HCT116 (cell line): ENCODE data around the gene CCR7. TPM values are rescaled to one million over a fixed set of nuclear protein-coding genes. Genes with fewer than 3 reads are reported as not detected.
A peak's percentile ranks its signal among the peaks of the same experiment; 100 is the strongest.

Experiments used
- ATAC-seq: fragments of 200-7000 bp; cut with Tn5 transposase; 2 replicates; pipeline ENCODE4 v1.9.1; 2020; ENCODE audit warnings: mild to moderate bottlenecking, moderate library complexity
- BruUV-seq: library from RNA; stranded (reverse); fragments of 400-500 nt; replicated peaks from 2 replicates; lab custom pipeline; 2021; lab: Mats Ljungman, UMichigan
- CTCF ChIA-PET: fragments of 300-600 bp; sonication (Branson Sonifier 250); formaldehyde crosslinking; loops from one replicate; lab custom pipeline; 2021; ENCODE audit warnings: antibody characterized with exemption; lab: Charles Lee
- POLR2A ChIA-PET: fragments of 300-600, 350-600 bp; sonication (Branson Sonifier 250); formaldehyde crosslinking; loops from one replicate; lab custom pipeline; 2021; ENCODE audit warnings: antibody characterized with exemption; lab: Charles Lee
- RAD21 ChIA-PET, 2 experiments: fragments of 300-600 bp; sonication (Branson Sonifier 250); formaldehyde crosslinking; loops; one replicate each; lab custom pipeline; 2023; ENCODE audit warnings: low total read pairs in 2 of 2; ENCODE audit not compliant: uncharacterized antibody in 2 of 2, unreplicated experiment in 2 of 2, low non-redundant PET in 1 of 2; lab: Charles Lee
- DNase-seq: peaks from one replicate; pipeline ENCODE4 v3.0.0-alpha.2; 2010; ENCODE audit warnings: low read depth, low spot score
- H2AFZ ChIP-seq: fragments of 200-600 bp; shearing (Covaris generic), sonication (generic); 2 replicates; pipeline ENCODE4 v1.6.1; 2017; ENCODE audit warnings: low read depth, mixed run types, mixed read lengths, antibody characterized with exemption, low read length; ENCODE audit not compliant: poor library complexity, severe bottlenecking
- H3K27ac ChIP-seq: 2 replicates; pipeline ENCODE4 v1.5.1; 2012; ENCODE audit warnings: low read depth, low read length
- H3K27me3 ChIP-seq: fragments of 200-600 bp; sonication (generic); 2 replicates; pipeline ENCODE4 v1.6.1; 2016; ENCODE audit warnings: mixed run types, low read length, mixed read lengths; ENCODE audit not compliant: insufficient read depth
- H3K36me3 ChIP-seq, 2 experiments: fragments of 200-500 bp in 1 of 2; fragments of 200-600 bp in 1 of 2; sonication (Bioruptor generic) in 1 of 2; sonication (generic) in 1 of 2; 2 replicates each; pipeline versions ENCODE4 v1.5.1 to v1.6.1; 2014 to 2016; ENCODE audit warnings: low read length in 2 of 2, inconsistent platforms in 1 of 2, mixed read lengths in 1 of 2, mixed run types in 1 of 2; ENCODE audit not compliant: insufficient read depth in 2 of 2, control insufficient read depth in 1 of 2
- H3K4me1 ChIP-seq, 2 experiments: fragments of 200-600 bp in 1 of 2; sonication (generic) in 1 of 2; 2 replicates each; pipeline versions ENCODE4 v1.5.1 to v1.6.1; 2012 to 2017; ENCODE audit warnings: low read length in 2 of 2, inconsistent platforms in 1 of 2, mild to moderate bottlenecking in 1 of 2, mixed read lengths in 1 of 2, mixed run types in 1 of 2, moderate library complexity in 1 of 2; ENCODE audit not compliant: insufficient read depth in 2 of 2, control insufficient read depth in 1 of 2
- H3K4me2 ChIP-seq: fragments of 200-600 bp; sonication (generic); 2 replicates; pipeline ENCODE4 v1.6.1; 2017; ENCODE audit warnings: mixed run types, low read length, mixed read lengths
- H3K4me3 ChIP-seq, 2 experiments: fragments of 200-600 bp in 1 of 2; sonication (generic) in 1 of 2; replicated peaks in 1 of 2; 2 replicates each; pipeline ENCODE4 v1.5.1; 2011 to 2016; ENCODE audit warnings: low read length in 2 of 2, control low read depth in 1 of 2, low read depth in 1 of 2, mild to moderate bottlenecking in 1 of 2, mixed read lengths in 1 of 2, mixed run types in 1 of 2
- H3K79me2 ChIP-seq: fragments of 200-600 bp; sonication (generic); 2 replicates; pipeline ENCODE4 v1.6.1; 2017; ENCODE audit warnings: mild to moderate bottlenecking, mixed run types, low read length, moderate library complexity, mixed read lengths; ENCODE audit not compliant: insufficient read depth
- H3K9ac ChIP-seq: fragments of 200-600 bp; sonication (generic); 2 replicates; pipeline ENCODE4 v1.6.1; 2016; ENCODE audit warnings: low read length, mixed read lengths
- H3K9me2 ChIP-seq: fragments of 200-600 bp; sonication (generic), shearing (Covaris generic); 2 replicates; pipeline ENCODE4 v1.6.1; 2017; ENCODE audit warnings: mixed run types, mild to moderate bottlenecking, moderate library complexity; ENCODE audit not compliant: insufficient read depth
- H3K9me3 ChIP-seq, 2 experiments: fragments of 200-500 bp in 1 of 2; fragments of 200-600 bp in 1 of 2; sonication (Bioruptor generic) in 1 of 2; sonication (generic) in 1 of 2; 2 replicates each; pipeline ENCODE4 v1.6.1; 2014 to 2017; ENCODE audit warnings: low read length in 2 of 2, mixed read lengths in 2 of 2, inconsistent platforms in 1 of 2, low read depth in 1 of 2, mild to moderate bottlenecking in 1 of 2, mixed run types in 1 of 2, moderate library complexity in 1 of 2; ENCODE audit not compliant: control insufficient read depth in 1 of 2, insufficient read depth in 1 of 2
- H4K20me1 ChIP-seq: fragments of 200-600 bp; sonication (generic), shearing (Covaris generic); 2 replicates; pipeline ENCODE4 v1.6.1; 2017; ENCODE audit warnings: mixed run types, mild to moderate bottlenecking, moderate library complexity; ENCODE audit not compliant: insufficient read depth
- CBX3 ChIP-seq: IDR thresholded peaks from 2 replicates; pipeline ENCODE4 v1.6.1; 2012; ENCODE audit warnings: low read depth
- CTCF ChIP-seq, 3 experiments: fragments of 200-600 bp in 1 of 3; sonication (generic) in 1 of 3; IDR thresholded peaks in 2 of 3; conservative IDR thresholded peaks in 1 of 3; 2 replicates each; pipeline ENCODE4 v1.5.1; 2012 to 2017; ENCODE audit warnings: low read depth in 2 of 3, low read length in 2 of 3, antibody characterized with exemption in 1 of 3, borderline replicate concordance in 1 of 3, control low read depth in 1 of 3, mild to moderate bottlenecking in 1 of 3, mixed read lengths in 1 of 3, mixed run types in 1 of 3, moderate library complexity in 1 of 3; ENCODE audit not compliant: insufficient read depth in 1 of 3
- ELF1 ChIP-seq: IDR thresholded peaks from 2 replicates; pipeline ENCODE4 v1.6.1; 2012; ENCODE audit warnings: low read depth, borderline replicate concordance
- POLR2A ChIP-seq: IDR thresholded peaks from 2 replicates; pipeline ENCODE4 v1.7.0; 2011; ENCODE audit warnings: borderline replicate concordance; ENCODE audit not compliant: insufficient read depth, insufficient read length; ENCODE audit errors: extremely low read depth
- SIN3A ChIP-seq: IDR thresholded peaks from 2 replicates; pipeline ENCODE4 v1.6.1; 2012; ENCODE audit warnings: low read depth
- intact Hi-C: fragments of 100-400 bp; cut with micrococcal nuclease; formaldehyde crosslinking; loops from 2 replicates; pipeline ENCODE4 v1.10.0; 2022
- total RNA-seq: library from RNA; stranded (reverse); gene quantifications from one replicate; pipeline ENCODE4 v1.2.1, GENCODE V29; 2021; ENCODE audit not compliant: unreplicated experiment

The CCR7 gene
- total RNA-seq, 1 experiment from 2014 or later = 0.69 TPM

GRCh38 chr17:40531051-40531991, 34.0 kb downstream of the CCR7 start (continued):
- TF ChIP-seq CTCF (IDR thresholded peaks at IDR 0.05 in 2 of 3, conservative IDR thresholded peaks at IDR 0.05 in 1 of 3; ENCODE audit: borderline replicate concordance in 1 of 3, insufficient read depth in 1 of 3, low read depth in 2 of 3, low read length in 2 of 3) (no peak), ELF1 (no peak)

- no peak for DNase-seq
- no peak overlapping the region for H3K4me3 ChIP-seq
- H3K79me2 ChIP-seq = no peaks in the 10 kb centered on the region
- ChIA-PET RAD21 (interaction anchor here in 1 of 2 experiments (0.9 kb wide), 1 partner anchor 89 kb away, joined by 4 read pairs; no protein-coding TSS in a partner anchor), POLR2A (interaction anchor here (1.0 kb wide), 2 partner anchors 29 to 33 kb away, joined by 3 to 5 read pairs; partner anchors contain the start of gene TNS4), CTCF (no interaction called here)
- intact Hi-C loops = loop anchor here (5.0 kb wide), 1 partner anchor 228 kb away; no protein-coding TSS in a partner anchor
- H3K4me1 ChIP-seq = peaks cover 10 to 42% of the 10 kb centered on the region in 2 experiments; a peak in 3 of 4 replicates
- TF ChIP-seq SIN3A (no peak), POLR2A (no peak), CBX3 (no peak)
- no peaks in the 10 kb centered on the region for H3K36me3 ChIP-seq
- no peak overlapping the region for H3K4me2 ChIP-seq
- peaks cover 0 to 4% of the 10 kb centered on the region in 2 experiments; a peak in 1 of 4 replicates for H3K9me3 ChIP-seq
- peak overlapping the region; percentile 7; the same call in 1 of the 2 replicates for H3K27ac ChIP-seq
- no peaks in the 10 kb centered on the region for H3K9me2 ChIP-seq
- no TSS peak for BruUV-seq
- ATAC-seq = no peak
- no peaks in the 10 kb centered on the region for H4K20me1 ChIP-seq
- H3K27me3 ChIP-seq = no peaks in the 10 kb centered on the region
- no peak overlapping the region for H2AFZ ChIP-seq
- no peak overlapping the region for H3K9ac ChIP-seq
Measured at GRCh38 chr17:40530531-40530994, 34.7 kb downstream of the CCR7 start.
